Cardiac fibroblast (primary cell): ENCODE results near the gene MCRIP1.

ENCODE experiments used
- DNase-seq, 2 donors: peaks; one replicate each; pipeline versions ENCODE4 v3.0.0 to v3.0.0-alpha.2; 2010; ENCODE audit warnings: low read depth in 2 of 2
- H3K4me3 ChIP-seq, 2 donors: replicated peaks in 1 of 2; 1 replicate in 1 of 2; 2 replicates in 1 of 2; pipeline ENCODE4 v1.5.1; 2011; ENCODE audit warnings: low read depth in 2 of 2, low read length in 2 of 2, mild to moderate bottlenecking in 2 of 2, moderate library complexity in 1 of 2
- TF ChIP-seq, protein P1 (sequence below): IDR thresholded peaks from one replicate; pipeline ENCODE4 v1.5.1; 2011; ENCODE audit warnings: low read depth, mild to moderate bottlenecking, low read length, inconsistent platforms

MCRIP1 gene

DNA sequence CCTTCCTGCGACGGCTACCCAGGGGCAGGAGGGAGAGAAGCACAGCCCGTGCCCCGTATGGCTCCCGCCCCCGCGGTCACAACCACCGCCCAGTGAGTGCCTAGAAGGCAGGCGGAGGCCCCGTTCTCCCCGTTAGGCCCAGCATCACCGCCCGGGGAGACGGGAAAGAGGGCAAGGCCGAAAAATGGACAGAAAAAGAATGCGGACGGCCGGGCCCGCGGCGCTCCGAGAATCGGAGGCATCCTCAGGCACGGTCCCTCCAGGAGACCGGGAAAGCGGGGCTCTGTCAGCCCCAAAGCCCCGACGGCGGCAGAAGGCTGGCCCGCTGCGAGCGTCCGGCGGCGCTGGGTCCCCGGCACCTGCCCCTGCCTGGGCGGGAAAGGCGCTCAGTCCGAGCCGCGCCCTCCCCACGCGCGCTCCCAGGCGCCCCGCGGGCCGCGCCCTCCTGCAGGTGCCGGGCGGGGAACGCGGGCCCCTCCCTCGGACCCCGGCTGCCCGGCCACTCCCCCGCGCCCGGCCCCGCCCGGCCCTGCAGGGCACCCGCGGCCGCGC is 407 bp downstream of the MCRIP1 start:
- H3K4me3 ChIP-seq: peak overlapping the region; percentile 71 to 82
- TF ChIP-seq, protein P1, sequence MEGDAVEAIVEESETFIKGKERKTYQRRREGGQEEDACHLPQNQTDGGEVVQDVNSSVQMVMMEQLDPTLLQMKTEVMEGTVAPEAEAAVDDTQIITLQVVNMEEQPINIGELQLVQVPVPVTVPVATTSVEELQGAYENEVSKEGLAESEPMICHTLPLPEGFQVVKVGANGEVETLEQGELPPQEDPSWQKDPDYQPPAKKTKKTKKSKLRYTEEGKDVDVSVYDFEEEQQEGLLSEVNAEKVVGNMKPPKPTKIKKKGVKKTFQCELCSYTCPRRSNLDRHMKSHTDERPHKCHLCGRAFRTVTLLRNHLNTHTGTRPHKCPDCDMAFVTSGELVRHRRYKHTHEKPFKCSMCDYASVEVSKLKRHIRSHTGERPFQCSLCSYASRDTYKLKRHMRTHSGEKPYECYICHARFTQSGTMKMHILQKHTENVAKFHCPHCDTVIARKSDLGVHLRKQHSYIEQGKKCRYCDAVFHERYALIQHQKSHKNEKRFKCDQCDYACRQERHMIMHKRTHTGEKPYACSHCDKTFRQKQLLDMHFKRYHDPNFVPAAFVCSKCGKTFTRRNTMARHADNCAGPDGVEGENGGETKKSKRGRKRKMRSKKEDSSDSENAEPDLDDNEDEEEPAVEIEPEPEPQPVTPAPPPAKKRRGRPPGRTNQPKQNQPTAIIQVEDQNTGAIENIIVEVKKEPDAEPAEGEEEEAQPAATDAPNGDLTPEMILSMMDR: no peak
- peak in 1 of 2 donors; percentile 33 for DNase-seq

DNA sequence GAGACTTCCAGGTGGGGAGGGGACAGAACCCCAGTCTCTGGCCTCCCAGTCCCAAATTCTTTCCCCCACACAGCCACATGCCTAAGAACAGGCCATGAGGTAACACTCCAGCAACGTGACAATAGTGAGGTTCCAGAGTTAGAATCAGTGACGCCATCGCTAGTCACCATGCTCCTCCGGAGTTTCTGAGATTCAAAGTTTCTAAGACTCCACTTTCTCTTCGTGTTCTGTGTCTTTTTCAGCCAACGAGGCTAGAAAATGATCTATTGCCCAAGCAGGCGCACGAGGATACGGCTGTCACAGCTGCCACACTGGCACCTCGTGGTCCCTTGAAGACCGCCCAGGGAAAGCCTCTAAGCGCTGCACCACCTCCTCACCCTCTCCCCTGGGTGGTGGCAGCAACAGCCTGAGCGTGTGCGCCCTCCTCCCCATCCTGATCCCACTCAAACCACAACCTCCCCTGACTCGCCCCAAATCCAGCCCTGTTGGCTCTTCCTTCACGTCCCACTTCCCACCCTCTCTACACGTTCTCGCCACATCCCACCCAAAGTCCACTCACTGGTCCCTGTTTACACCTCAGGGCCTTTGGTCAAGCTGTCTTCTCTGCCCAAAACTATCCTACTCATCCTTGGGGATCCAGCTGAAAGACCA is 1.0 kb downstream of the MCRIP1 start:
- H3K4me3 ChIP-seq: peak overlapping the region; percentile 71 to 82
- TF ChIP-seq, protein P1: no peak
- peak in 1 of 2 donors; percentile 65 for DNase-seq

DNA sequence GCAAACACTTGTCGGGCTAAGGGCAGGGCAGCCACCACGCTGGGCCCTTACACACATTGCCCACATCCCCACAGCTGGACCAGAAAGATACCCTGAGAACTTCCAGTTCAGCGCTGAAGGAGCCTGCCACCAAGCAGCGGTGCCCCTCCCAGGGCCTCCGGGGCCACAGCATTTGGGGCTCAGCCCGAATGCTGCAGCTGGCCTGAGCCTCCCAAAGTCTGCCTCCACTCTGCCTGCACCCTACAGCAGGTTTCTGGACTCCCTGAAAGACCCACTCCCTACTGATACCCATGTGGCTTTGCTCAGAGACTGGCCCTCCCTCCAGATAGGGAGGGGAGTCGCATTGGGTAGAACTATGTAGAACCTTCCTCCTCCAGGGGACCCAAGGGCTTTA is 1.5 kb downstream of the MCRIP1 start:
- peak overlapping the region in 1 of 2 donors; percentile 71 for H3K4me3 ChIP-seq
- TF ChIP-seq, protein P1: no peak
- DNase-seq: no peak

DNA sequence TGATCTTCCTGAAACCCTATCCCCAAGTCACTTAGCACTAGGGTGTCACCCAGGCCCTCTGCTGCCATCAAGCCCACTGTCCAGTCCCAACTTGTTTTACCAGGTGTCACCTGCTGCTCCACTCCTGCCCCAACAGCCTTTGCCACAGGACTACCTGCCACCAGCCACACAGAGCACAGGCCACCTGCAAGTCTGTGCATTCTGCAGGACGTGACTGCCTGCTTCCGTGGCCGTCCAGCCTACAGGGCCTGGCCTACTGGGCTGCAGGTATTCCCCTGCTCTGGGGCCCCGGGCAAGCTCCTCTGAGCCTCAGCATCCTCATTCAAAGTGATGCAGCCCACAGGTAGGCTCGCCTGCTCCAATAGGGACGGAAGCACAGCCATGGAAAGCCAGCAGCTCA is 3.2 kb downstream of the MCRIP1 start:
- TF ChIP-seq, protein P1: no peak
- H3K4me3 ChIP-seq: no peak overlapping the region

GRCh38 chr17:81828656-81829055 is 4.4 kb downstream of the MCRIP1 start:
- TF ChIP-seq, protein P1: no peak
- DNase-seq: no peak
- H3K4me3 ChIP-seq: no peak overlapping the region

More for the DNA sequence above, 3.2 kb downstream of the MCRIP1 start:
- no peak for DNase-seq

DNA sequence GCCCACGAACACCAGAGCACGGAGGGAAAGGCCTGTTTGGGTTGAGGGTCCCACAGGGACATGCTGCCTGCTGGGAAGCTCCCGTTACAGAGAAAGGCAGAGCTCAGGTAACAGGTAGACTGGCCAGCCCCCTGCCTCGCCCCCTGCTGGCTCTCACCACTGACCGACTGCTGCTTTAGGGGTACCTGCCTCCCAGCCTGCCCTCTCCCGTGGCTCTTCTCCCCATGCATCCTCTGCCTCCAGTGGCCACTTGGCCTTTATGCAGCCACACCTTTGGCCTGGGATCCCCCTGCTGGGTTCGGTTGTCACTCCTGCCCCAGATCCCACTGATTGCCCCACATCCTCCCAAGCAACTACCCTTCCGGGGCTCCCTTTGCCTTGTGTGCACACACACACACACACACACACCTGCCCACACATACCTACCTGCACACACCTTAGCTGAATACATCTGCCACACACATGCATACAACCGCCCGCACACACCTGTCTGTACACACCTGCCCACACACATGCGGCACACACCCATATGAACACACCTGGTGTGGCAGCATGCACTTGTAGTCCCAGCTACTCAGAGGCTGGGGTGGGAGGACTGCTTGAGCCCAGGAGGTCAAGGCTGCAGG is 7.1 kb downstream of the MCRIP1 start:
- TF ChIP-seq, protein P1: no peak
- no peak for DNase-seq
- H3K4me3 ChIP-seq: no peak overlapping the region
